ENCODE measurements around the gene ZNF234.
"Not testable (repeated sequence)": the region's sequence is repeated elsewhere in the genome, so short reads cannot be mapped to it uniquely, and the experiment has no call there.

ZNF234 gene

GRCh38 chr19:44141191-44142058, at the start of gene ZNF234:
Gene ZNF234, plus strand, starts transcription at chr19:44141554. Its CDS starts 3,079 bp downstream, at chr19:44144633.
- peak; percentile 49 for DNase-seq (ENCODE audit: low read depth)

GRCh38 chr19:44092108-44092507, 49.2 kb upstream of the ZNF234 start:
- no peak for DNase-seq (ENCODE audit: low read depth)

DNA sequence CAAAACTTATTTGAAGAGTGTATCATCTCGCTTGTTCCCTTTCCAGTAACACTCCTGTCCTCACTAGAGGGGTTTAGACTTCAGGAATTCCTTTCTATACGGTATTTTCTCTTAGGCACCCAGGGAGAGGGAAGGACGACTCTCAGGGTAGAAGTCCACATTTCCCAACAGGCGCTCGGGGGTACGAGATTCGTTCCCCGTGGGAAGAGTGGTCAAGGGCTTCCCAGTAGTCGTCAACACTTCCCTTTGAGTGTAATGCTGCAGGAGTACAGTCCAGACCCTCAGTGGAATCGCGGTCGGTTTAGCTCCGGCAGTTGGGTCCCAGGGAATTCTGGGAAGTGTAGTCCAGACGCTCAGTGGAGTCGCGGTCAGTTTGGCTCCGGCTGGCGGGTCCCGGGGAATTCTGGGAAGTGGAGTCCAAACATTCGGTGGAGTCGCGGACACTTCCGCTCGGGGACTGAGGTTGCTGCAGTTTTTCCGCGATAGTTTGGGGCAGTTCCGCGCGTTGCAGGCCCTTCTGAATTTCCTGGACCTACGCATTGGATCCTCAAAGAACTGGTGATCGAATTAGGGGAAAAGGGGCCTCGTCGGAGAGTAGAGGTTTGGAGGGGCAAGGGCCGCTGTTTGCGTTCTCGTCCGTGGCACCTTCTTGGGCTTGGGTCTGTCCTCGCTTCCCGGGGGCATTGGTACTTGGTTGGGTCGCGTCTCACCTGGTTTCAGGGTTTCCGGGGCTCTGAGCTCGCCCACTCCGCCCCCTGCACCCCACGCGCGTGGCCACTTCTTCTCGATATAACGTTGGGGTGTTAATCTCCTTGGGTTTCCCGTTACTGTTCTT, 47.2 kb upstream of the ZNF234 start, which contains the start of gene ZNF224:
ZNF224 (plus strand) TSS at position 431 of the 835 bp plus-strand sequence. CDS start 3,513 bp downstream, outside the sequence.
- DNase-seq (ENCODE audit: low read depth): peak; percentile 85

DNA sequence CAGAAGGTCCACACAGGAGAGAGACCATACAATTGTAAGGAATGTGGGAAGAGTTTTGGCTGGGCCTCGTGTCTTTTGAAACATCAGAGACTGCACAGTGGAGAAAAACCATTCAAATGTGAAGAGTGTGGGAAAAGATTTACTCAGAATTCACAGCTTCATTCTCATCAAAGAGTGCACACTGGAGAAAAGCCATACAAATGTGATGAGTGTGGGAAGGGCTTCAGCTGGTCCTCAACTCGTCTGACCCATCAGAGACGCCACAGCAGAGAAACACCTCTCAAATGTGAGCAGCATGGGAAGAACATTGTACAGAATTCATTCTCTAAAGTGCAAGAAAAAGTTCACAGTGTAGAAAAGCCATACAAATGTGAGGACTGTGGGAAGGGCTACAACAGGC, 33.6 kb upstream of the ZNF234 start:
- no peak for DNase-seq (ENCODE audit: low read depth)

- no peak for DNase-seq (ENCODE audit: low read depth)
Measured at GRCh38 chr19:44109458-44109857, 31.9 kb upstream of the ZNF234 start.

GRCh38 chr19:44111910-44112463, 29.4 kb upstream of the ZNF234 start:
- DNase-seq (ENCODE audit: low read depth): no peak

GRCh38 chr19:44112802-44113137, 28.6 kb upstream of the ZNF234 start:
- DNase-seq (ENCODE audit: low read depth): no peak

DNA sequence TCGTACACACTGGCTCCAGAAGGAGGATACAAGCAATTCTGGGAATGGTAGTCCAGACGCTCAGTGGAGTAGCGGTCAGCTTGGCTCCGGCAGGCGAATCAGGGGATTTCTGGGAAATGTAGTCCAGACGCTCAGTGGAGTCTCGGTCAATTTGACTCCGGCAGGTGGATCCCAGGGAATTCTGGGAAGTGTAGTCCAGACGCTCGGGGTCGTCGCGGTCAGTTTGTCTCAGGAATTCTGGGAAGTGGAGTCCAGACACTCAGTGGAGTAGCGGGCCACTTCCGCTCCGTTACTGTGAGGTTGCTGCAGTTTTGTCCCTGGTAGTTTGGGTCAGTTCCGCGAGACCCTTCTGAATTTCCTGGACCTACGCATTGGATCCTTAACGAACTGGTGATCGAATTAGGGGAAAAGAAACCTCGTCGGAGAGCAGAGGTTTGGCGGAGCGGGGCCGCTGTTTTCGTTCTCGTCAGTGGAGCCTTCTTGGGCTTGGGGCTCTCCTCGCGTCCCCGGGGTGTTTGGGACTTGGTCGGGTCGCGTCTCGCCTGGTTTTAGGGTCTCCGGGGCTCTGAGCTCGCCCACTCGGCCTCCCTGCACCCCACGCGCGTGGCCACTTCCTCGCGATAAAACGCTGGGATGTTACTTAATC, 28.1 kb upstream of the ZNF234 start, which contains the start of gene ZNF225:
ZNF225 (plus strand) TSS at position 262 of the 646 bp plus-strand sequence. CDS start 2,429 bp downstream, outside the sequence.
- peak; percentile 95 for DNase-seq (ENCODE audit: low read depth)

DNA sequence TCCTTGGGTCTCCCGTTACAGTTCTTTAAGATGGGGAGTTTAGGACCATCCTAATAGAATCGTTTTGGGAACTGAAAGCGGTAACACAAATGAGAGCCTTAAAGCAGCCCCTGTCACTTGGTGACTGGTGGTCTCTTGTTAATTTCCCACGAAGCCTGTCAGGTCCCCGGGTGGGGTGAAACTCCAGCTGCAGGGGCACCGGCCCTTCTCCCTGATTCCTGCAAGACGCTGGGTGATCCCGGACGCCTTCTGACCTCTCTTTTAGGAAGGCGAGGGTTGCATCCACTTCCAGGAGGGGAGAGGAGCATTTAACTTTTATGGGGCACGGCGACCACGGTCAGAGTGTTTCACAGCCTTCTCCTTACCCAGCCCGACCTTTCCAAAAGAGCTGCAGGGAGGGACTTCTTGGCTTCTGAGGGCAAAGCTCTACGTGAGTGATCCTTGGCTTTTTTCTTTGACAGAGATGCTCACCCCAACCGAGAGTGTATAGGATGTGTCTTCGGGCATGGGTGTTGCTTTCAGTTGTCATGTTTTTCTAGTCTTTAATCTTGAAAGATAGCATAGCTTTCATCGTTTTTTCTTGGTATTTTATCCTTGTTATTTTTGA, 27.5 kb upstream of the ZNF234 start:
- no peak for DNase-seq (ENCODE audit: low read depth)

DNA sequence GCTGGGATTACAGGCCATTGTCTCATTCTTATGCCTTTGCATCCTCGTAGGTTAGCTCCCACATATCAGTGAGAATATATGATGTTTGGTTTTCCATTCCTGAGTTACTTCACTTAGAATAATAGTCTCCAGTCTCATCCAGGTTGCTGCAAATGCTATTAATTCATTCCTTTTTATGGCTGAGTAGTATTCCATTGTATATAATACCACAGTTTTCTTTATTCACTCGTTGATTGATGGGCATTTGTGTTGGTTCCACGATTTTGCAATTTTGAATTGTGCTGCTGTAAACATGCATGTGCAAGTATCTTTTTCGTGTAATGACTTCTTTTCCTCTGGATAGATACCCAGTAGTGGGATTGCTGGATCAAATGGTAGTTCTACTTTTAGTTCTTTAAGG, 20.2 kb upstream of the ZNF234 start:
- not testable (repeated sequence) for DNase-seq (ENCODE audit: low read depth)

DNA sequence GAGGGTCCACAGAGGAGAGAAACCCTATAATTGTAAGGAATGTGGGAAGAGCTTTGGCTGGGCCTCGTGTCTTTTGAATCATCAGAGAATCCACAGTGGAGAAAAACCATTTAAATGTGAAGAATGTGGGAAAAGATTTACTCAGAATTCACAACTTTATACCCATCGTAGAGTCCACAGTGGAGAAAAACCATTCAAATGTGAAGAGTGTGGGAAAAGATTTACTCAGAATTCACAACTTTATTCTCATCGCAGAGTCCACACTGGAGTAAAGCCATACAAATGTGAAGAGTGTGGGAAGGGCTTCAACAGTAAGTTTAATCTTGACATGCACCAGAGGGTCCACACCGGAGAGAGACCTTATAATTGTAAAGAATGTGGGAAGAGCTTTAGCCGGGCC, 9.4 kb upstream of the ZNF234 start:
- DNase-seq (ENCODE audit: low read depth): no peak

GRCh38 chr19:44142059-44142433, 692 bp downstream of the ZNF234 start:
- DNase-seq (ENCODE audit: low read depth): no peak

GRCh38 chr19:44149776-44150175, 8.4 kb downstream of the ZNF234 start:
- no peak for DNase-seq (ENCODE audit: low read depth)

DNA sequence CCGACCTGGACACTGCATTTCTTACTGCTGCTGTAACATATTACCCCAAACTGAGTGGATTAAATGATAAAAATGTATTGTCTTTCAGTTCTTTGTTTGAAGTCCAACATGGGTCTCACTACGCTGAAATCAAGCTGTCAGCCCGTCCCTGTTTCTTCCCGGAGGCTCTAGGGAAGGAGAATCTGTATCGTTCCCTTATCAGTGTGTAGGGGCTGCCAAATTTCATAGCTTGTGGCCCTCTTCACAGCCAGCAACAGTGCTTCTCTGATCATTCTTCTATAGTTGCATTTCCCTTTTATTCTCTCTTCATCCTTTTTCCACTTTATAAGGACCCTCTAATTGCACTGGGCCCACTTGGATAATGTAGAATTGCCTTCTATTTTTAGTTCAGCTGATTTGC, 10.1 kb downstream of the ZNF234 start:
- no peak for DNase-seq (ENCODE audit: low read depth)

DNA sequence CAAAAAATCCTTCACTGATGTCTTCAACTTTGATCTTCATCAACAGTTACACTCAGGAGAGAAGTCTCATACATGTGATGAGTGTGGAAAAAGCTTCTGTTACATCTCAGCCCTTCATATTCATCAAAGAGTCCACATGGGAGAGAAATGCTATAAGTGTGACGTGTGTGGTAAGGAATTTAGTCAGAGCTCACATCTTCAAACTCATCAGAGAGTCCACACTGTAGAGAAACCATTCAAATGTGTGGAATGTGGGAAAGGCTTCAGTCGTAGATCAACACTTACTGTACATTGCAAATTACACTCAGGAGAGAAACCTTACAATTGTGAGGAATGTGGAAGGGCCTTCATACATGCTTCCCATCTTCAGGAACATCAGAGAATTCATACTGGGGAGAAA, 15.1 kb downstream of the ZNF234 start:
- DNase-seq (ENCODE audit: low read depth): no peak

GRCh38 chr19:44163789-44164188, 22.4 kb downstream of the ZNF234 start:
- no peak for DNase-seq (ENCODE audit: low read depth)

- no peak for DNase-seq (ENCODE audit: low read depth)
Measured at GRCh38 chr19:44164327-44164672, 22.9 kb downstream of the ZNF234 start.

DNA sequence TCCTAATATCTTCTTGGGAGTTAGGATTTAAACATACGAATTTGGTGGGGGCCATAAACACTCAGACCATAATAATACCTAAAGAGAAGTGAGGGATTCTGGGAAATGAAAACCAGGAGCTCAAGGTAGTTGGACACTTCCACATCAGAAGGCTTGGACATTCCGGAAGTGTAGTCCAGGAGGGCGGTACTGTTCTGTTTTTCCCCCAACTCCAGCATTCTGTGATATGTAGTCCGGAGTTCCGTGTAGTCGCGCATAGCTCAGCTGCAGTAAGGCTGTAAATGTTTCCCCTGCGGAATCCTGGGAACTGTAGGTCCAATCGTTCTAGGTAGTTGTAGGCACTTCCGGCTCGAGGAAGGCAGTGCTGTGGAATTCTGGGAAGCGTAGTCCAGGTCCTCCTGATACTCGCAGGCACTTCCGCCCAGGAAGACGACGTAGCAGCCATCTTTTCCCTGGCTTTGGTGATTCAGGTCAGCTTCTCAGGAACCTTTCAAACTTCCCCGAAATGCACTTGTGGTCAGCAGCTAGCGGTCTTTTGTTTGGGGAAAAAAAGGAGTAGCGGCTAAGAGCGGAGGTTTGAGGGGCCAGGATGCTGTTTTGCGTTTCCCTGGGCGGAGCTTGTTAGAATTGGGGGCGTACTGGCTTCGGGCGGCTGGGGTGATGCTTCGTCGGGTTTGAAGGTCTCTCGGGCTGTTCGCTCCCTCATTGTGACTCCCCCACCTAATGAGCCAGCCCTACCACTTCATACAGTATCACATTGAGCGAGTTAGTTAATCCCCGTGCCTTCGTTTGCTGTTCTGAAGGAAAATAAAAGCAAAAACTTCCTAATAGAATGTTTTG, 23.5 kb downstream of the ZNF234 start, which contains the start of gene ZNF226:
ZNF226 (plus strand) TSS at position 428 of the 840 bp plus-strand sequence. CDS start 4,981 bp downstream, outside the sequence.
- DNase-seq (ENCODE audit: low read depth): peak; percentile 99

GRCh38 chr19:44170660-44171059, 29.3 kb downstream of the ZNF234 start:
- not testable (repeated sequence) for DNase-seq (ENCODE audit: low read depth)

- no peak for DNase-seq (ENCODE audit: low read depth)
Measured at GRCh38 chr19:44176590-44176989, 35.2 kb downstream of the ZNF234 start.

GRCh38 chr19:44180968-44181367, 39.6 kb downstream of the ZNF234 start:
- DNase-seq (ENCODE audit: low read depth): no peak
